NK-92 treated with Interleukin-12 subunit alpha and Interleukin-12 subunit beta, amount 100 ng/mL, for 24 hours (cell line): Measurements from ENCODE around the gene GPAM.
A peak's percentile ranks its signal among the peaks of the same experiment; 100 is the strongest.
"Not testable (repeated sequence)": the region's sequence is repeated elsewhere in the genome, so short reads cannot be mapped to it uniquely, and the experiment has no call there.

Experiments used
- DNase-seq: peaks from one replicate; lab custom pipeline; 2025; lab: John Stamatoyannopoulos, UW

The GPAM gene, protein sequence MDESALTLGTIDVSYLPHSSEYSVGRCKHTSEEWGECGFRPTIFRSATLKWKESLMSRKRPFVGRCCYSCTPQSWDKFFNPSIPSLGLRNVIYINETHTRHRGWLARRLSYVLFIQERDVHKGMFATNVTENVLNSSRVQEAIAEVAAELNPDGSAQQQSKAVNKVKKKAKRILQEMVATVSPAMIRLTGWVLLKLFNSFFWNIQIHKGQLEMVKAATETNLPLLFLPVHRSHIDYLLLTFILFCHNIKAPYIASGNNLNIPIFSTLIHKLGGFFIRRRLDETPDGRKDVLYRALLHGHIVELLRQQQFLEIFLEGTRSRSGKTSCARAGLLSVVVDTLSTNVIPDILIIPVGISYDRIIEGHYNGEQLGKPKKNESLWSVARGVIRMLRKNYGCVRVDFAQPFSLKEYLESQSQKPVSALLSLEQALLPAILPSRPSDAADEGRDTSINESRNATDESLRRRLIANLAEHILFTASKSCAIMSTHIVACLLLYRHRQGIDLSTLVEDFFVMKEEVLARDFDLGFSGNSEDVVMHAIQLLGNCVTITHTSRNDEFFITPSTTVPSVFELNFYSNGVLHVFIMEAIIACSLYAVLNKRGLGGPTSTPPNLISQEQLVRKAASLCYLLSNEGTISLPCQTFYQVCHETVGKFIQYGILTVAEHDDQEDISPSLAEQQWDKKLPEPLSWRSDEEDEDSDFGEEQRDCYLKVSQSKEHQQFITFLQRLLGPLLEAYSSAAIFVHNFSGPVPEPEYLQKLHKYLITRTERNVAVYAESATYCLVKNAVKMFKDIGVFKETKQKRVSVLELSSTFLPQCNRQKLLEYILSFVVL

DNA sequence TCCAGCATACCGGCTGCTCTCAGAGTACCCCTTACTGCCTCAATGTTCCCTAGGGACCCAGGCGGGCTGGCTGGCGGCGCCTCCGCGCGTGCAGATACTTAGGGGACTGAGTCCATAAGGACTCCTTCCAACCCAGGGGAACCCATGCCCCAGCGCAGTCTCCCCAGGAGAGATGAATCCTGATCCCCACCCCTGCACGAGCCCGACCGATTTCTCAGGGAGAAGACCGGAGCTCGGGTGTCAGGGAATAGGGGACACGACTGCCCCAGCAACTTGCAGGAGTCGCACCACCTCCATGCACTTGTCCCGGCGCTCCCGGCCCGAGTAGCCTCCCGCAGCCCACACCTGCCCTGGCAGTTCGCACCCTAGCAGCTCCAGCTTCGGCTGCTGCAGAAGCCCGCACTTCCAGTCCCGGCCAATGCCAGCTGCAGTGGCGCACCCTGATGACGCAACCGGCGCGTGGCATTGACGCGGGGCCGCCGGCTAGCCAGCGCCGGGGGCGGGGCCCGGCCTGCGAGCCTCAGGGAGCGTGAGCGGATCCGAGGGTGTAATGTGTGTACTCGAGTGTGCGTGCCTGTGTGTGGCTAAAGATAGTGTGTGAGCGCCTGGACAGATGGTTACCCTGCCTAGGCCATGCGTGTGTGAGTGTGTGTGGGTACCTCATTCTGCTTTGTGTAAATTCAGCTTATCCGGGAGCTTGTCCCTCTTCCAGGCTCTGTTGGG, at the start of gene GPAM:
Gene GPAM, minus strand, starts transcription at position 437 of the 723 bp plus-strand sequence. CDS start 1,981 bp downstream, outside the sequence.
- peak; percentile 79 for DNase-seq

DNA sequence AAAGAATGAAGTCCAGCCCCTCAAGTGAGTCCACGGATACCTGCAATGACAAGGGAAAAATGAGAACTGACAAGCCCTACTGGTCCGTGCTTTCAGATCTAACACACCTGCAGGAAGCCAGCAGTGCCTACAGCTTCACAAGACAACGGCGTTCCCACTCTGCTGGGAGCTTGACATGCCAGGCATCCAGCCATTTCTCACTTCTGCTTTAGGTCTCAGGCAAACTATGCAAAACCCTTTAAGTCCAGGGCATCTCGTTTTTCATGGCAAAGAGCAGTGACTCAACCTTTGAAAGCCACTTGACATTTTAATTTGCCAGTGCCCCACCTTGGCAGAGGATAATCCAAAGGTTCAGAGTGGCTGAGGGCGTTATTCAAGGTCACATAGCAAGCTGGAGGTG, 49.1 kb upstream of the GPAM start:
- no peak for DNase-seq

DNA sequence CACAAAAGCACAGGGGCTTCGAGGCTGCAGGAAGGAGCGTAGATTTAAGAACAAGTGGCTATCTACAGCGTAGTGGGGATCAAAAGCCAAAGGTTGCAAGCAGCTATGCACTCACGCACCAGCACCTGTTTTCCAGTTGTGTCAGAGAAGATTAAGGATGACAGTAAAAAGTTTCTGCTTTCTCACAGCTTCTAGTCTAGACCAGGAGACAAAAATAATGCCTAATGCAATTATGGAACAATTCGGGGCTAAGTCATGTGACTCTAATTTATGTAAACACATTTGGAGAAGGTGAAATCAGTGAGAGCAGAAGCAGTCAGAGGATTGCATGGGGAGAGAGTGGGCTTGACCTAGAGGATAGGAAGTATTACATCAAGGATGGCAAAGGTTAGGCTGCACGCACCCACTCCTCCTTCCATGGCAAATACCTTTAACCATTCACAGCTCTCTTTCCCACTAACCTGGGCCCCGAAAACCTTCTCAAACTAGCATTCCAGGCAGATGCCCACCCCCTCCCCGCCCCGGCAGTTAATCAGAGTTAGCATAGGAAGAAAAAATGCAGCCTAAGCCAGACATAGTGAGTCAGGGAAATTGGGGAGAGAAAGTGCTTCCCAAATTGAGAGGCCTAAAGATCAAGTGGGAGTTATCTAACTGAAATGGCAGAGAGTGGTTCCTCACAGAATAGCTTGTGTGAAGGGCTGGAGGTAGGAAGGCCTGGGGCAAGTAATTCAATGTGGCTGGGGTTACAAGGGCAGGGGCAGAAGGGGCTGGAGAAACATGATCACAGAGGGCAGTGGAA, 48.2 kb upstream of the GPAM start:
- no peak for DNase-seq

DNA sequence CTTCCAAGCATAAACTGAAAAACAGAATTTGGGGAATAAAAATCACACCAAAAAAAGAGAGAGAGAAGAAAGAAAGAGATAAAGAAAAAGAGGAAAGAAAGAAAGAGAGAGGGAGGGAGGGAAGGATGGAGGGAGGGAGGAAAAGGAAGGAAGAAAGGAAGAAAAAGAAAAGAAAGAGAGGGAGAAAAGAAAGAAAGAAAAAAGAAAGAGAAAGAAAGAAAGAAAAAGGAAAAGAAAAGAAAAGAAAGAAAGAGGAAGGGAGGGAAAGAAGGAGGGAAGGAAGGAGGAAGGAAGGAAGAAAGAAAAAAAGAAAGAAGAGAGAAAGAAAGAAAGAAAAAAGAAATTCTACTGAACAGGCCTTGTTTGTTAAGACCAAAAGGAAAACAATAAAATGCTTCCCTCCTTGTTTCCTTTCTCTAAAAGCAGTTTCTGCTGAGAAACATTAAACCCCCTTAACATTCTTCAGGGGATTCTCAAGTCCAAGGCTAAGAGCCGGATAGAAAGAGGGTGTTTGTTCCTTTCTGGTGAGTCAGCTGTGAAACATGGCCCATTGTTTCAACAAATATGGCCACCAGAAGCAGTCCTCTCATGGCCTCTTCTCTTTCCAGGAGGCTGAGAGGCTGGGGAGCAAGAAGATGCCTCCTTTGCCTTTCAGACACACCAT, 46.9 kb upstream of the GPAM start:
- DNase-seq, result no peak

DNA sequence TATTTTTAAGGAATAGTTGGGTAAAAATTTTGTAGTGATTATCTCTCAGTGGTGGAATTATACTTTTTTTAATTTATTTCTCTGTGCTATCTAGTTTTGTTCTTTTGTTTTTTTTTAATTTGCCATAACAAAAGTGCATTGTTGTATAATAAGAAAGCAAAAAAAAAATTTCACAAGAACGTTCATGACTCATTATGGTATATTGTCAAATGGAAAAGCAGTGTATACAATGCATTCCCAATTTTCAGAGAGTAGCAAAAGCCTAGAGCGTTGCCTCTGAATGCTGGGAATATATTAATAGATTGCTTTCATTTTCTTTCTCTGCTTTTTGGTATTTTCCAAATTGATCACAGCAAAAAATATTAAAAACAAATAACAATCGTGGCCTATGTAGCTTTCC, 46.3 kb upstream of the GPAM start:
- DNase-seq, result no peak

DNA sequence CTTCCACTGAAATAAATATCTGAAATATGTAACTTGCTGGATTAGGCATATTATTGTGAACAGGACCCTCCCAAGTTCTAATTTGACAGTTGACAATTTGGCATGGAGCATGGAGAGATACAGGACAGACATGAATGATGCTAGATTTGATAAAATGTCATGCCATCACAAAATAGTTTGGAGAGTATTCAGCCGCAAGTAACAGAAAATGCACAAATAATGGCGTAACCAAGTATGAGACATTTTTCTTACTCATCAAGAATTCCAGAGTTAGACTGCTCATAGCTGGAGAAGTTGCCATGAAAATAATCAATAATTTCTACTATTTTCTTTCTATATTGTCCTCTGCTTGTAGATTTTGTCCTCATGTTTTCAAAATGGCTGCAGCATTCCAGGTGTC, 45.5 kb upstream of the GPAM start:
- no peak for DNase-seq

DNA sequence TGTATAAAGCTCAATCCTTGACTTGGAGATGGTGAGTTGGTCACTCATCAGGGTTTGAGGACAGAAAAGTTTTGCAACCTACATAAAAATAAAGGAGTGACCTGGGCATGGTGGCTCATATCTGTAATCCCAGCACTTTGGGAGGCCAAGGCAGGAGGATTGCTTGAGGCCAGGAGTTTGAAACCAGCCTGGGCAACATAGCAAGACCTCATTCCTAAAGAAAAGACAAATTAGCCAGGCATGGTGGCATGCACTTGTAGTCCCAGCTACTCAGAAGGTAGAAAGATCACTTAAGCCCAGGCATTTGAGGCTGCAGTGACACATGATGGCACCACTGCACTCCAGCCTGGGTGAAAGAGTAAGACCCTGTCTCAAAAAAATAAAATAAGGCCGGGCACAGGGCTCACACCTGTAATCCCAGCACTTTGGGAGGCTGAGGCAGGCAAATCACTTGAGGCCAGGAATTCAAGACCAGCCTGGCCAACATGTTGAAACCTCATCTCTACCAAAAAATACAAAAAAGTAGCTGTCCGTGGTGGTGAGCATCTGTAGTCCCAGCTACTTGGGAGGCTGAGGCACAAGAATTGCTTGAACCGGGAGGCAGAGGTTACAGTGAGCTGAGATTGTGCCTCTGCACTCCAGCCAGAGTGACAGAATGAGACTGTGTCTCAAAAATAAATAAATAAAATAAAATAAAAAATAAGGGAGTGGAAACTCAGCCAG, 45.0 kb upstream of the GPAM start:
- not testable (repeated sequence) for DNase-seq

DNA sequence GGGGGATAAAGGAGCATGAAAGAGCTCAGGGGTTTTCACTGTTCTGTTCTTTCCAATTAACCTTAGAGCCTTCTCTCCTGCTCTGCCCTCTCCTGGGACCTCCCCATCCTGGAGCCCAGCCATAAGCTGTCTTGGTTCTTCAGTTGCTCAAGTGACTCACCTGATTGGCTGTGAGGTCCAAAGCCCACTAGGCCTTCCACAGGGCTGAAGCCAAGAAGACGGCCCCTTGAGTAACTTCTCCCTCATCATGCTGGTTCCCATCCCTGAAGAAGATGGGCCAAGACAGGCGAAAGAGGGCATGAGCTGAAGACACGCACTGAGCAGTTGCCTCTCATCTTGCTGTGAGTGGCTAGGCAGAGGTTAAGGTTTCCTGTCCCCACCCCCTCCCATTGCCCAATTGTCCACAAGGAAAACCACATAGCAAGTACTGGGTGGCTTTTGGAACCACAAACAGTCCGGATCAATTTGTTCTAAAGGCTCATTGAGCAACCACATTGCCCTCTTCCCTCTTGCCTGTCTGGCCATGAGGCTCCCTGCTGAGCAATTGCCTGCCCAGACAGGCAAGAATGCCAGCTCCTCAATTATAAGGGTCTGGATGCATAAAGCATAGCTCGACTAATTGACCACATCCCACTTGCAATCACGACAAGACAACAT, 43.9 kb upstream of the GPAM start:
- peak; percentile 66 for DNase-seq

DNA sequence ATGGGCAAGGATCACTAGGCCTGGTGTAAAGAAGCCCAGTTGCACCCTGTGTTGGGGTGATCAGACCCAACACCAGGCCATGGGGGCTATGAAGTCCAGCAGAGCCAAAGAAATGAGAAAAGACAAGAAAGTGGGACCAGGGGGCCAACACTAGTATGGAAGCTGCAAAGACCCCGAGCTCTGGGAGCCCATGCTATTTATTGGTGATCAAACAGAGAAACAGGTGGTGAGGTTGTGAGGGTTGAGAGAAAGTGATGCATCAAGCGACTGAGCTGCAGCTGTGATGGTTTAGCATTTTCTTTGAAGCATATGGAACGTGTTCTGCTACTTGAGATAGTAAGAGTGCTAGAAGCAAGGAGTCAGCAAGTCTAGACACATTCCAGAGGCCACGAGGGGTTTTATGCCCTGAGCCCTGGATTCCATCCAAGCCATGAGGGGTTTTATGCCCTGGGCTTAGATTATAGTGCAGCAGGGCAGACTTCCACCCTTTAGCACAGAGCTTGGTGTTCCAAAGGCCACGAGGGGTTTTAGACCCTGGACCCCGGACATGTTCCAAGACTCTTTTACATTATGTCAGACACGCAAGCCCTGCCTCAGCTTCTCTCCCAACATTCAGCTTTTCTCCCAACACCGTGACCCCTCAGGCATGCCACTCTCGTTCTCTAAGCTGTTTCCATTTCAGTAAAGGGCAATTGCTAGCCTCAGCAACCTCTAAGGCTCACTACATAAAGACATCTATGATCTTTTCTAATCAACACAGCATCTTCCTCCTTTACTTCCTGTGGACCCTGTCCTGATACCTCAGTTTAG, 43.1 kb upstream of the GPAM start:
- DNase-seq, result no peak

DNA sequence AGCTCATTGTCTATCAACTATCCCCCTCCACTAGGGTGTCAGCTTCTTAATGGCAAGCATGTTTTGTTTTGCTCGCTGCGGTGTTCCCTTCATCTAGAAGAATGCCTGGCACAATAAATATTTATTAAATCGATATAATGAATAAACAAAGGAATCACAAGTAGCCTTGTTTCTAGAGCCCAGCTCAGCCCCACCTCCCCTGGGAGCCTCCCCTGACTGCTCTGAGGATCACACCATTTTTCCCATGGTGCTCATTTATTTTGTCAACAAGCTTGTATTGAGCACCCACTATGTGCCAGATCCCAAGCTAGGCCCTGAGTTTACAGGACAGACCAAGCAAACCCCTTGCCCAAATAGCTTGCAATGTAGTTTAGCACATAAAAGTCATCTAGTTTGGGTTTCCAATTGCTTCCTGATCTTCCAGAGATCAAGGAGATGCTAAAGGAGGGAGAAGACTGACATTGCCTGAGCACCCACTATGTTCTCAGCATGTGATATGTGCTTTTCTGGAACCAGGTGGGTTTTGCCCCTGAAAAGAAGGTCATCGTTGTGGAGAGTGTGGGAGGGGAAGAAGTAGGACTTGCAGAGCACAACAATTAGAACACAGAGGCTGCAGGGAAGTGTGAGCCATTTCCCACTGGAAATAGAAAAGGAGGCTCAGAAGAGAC, 42.3 kb upstream of the GPAM start:
- DNase-seq, result no peak

DNA sequence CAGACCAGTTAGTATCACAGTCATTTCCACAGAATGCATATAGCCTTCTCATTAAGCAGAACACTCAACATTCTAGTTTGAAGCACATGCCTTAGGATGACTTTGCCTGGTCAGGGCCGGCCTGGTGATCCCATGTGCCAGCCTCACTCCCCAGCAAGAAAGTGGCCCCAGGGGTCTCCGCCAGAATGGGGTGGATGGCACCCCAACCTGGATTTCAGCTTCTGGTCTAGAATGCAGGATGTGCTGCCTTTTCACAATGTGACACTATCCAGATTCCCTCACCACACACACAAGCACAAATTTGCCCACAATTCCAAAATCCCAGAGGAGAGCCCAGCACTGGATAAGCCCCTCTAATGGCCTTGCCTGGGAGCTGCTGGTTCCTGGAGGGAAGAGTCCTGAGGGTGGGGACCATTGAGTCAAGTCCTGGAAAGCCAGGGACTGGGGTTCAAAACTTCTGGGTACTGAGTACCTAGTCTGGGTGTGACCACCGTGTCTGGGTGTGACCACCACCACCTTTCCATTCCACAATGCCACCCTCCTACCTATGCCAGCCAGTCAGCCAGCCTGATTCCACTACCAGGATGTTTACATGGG, 41.5 kb upstream of the GPAM start:
- no peak for DNase-seq

DNA sequence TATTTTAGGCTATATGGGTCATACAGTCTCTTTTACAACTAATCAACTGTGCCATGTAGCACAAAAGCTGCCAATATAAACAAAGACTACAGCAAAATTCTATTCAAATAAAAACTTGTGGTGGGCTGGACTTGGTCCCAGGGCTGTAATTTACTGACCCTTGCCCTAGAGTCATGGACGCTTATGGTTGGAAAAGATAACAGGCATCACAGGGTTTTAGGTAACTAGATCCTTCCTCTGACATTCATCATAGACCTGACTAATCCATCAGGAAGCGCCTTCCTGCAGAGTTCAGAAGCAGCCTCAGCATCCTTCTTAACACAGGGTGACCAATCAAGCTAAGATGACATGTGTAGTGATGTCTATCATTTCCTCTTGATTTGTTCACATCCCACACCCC, 40.2 kb upstream of the GPAM start:
- no peak for DNase-seq

DNA sequence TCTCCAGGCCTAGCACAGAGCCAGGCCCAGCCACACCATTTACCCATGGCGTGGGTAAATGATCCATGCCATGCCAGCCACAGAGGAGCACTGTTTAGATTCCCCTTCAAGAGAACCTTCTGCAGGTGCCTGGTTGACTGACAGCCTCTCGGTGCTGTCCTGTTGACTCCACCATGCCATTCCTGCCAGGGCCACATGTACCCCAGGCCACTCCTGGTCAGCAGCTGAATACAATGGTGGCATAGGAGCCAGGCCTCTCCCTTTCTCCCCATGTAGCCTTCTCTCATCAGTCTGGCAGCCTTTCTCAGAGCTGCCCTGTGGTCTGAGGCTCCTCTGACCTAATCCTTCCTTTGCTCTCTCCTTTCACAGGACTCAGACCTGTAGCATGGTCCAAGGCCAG, 39.2 kb upstream of the GPAM start:
- no peak for DNase-seq

DNA sequence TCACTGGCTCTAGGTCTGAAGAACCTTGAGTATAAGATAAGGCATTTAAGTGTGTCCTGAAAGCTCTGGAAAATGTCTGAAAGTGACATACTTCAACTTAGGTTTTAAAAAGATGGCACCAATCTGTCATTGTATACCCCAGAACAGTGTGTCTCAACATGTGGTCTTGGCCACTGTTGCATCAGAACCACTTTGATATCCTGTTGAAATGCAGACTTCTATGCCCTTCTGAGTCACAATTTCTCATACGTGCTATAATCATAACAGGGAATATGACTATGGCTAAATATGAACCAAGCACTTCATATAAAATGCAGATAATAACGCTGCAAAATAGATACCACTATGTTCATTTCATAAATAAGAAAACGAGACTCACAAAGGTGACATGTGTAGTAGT, 38.0 kb upstream of the GPAM start:
- DNase-seq, result peak; percentile 40

DNA sequence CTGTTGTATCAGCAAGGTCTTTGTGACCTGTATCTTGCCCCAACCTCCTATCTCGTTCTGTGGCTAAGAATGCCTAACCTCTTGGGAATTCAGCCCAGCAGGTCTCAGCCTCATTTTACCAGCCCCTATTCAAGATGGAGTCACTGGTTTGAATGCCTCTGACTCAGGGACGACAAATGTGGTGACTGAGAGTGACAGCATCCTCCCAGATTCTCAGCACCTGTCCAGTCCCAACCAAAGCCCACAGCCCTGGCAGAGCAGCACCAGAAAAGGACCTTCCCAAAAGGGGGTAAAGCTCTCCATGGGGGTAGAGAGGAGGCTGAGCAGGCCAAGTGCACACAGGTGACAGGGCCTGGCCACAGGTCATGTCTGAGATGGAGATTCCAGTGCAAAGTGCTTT, 35.4 kb upstream of the GPAM start:
- DNase-seq, result no peak

DNA sequence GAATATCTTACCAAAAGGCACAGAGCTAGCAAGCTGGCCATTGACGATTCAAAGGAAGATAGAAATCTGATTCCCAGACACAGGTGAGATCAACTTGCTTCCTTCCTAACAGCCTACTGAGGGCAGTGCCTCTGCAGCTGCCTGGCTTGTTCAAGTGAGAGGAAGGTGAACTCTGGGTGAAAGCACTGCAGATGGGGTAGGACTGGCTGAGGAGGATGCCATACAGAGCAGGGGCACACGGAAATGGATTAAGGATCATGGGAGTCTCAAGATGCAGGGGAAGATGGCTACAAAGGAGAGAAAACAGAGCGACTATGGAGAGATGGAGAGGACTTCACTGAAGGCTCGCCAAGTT, 34.4 kb upstream of the GPAM start:
- no peak for DNase-seq

DNA sequence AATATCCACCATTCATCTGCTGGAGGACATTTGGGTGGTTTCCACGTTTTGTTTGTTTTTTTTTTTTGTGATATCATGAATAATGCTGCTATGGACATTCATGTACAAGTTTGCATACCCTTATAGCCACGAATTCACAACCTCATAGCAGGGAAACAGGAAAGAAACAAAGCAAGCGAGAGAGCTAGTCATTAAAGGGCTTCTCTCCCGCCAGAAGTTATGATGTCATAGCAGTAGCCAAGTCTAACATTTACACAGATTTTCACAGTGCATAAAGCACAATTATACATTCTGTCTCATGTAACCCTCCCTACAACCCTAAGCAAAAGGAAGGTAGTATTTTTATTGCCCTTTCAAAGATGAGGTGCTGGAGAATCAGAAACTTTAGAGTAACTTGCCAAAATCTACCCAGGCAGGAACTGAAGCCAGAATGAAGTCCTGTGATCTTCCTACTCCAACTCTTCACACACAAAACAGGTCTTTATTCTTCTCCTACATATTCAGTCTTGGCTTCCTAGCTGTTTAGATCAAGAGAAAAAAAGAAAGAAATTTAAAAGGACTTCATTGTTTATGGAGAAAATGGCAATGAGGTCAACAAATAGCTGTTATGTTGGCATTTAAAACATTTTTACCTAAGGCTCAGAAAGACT, 33.9 kb upstream of the GPAM start:
- no peak for DNase-seq

DNA sequence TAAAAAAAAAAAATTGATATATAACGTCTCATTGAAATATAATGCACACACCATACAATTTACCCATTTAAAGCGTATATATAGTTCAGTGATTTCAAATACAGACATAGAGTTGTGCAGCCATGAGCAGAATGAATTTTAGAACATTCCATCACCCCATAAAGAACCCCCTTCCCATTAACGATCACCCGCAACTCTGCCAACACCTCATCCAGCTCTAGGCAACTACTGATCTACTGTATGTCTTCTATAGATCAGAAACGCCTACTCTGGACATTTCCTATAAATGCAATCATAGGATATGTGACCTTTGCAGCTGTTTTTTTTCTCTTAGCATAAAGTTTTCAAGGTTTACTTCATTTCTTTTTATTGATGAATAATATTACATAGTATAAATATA, 33.4 kb upstream of the GPAM start:
- DNase-seq, result no peak
